Measurements from ENCODE around the gene RGS6.

The RGS6 gene

GRCh38 chr14:72595152-72595862 lies 663.1 kb downstream of the RGS6 start:
- Histone ChIP-seq H3K9me3 (ENCODE audit: control insufficient read depth in 2 of 2, low read length in 2 of 2) (no peaks in the 10 kb centered on the region), H3K4me1 (ENCODE audit: control insufficient read depth, insufficient read depth, low read length) (no peaks in the 10 kb centered on the region), H3K4me3 (ENCODE audit: low read length in 2 of 2) (no peak overlapping the region), H3K27ac (ENCODE audit: low read length) (no peak overlapping the region), H3K27me3 (ENCODE audit: control insufficient read depth in 1 of 2, insufficient read depth in 2 of 2, low read length in 2 of 2) (no peaks in the 10 kb centered on the region), H3K9ac (ENCODE audit: low read length in 2 of 2) (no peak overlapping the region), H3K36me3 (ENCODE audit: control insufficient read depth in 2 of 2, insufficient read depth in 2 of 2, low read length in 2 of 2) (no peaks in the 10 kb centered on the region)

- H3K4me3 ChIP-seq (ENCODE audit: low read length in 2 of 2): no peak overlapping the region
- H3K27ac ChIP-seq (ENCODE audit: low read length): no peak overlapping the region
- H3K27me3 ChIP-seq (ENCODE audit: control insufficient read depth in 1 of 2, insufficient read depth in 2 of 2, low read length in 2 of 2): no peaks in the 10 kb centered on the region
- no peaks in the 10 kb centered on the region for H3K36me3 ChIP-seq (ENCODE audit: control insufficient read depth in 2 of 2, insufficient read depth in 2 of 2, low read length in 2 of 2)
- H3K9me3 ChIP-seq (ENCODE audit: control insufficient read depth in 2 of 2, low read length in 2 of 2): no peaks in the 10 kb centered on the region
- H3K9ac ChIP-seq (ENCODE audit: low read length in 2 of 2): no peak overlapping the region
- no peaks in the 10 kb centered on the region for H3K4me1 ChIP-seq (ENCODE audit: control insufficient read depth, insufficient read depth, low read length)
Measured at GRCh38 chr14:72597252-72598233, 665.3 kb downstream of the RGS6 start.

- H3K9ac ChIP-seq (ENCODE audit: low read length in 2 of 2): no peak overlapping the region
- no peaks in the 10 kb centered on the region for H3K36me3 ChIP-seq (ENCODE audit: control insufficient read depth in 2 of 2, insufficient read depth in 2 of 2, low read length in 2 of 2)
- no peak overlapping the region for H3K4me3 ChIP-seq (ENCODE audit: low read length in 2 of 2)
- no peaks in the 10 kb centered on the region for H3K4me1 ChIP-seq (ENCODE audit: control insufficient read depth, insufficient read depth, low read length)
- no peaks in the 10 kb centered on the region for H3K9me3 ChIP-seq (ENCODE audit: control insufficient read depth in 2 of 2, low read length in 2 of 2)
- H3K27ac ChIP-seq (ENCODE audit: low read length): no peak overlapping the region
- H3K27me3 ChIP-seq (ENCODE audit: control insufficient read depth in 1 of 2, insufficient read depth in 2 of 2, low read length in 2 of 2): no peaks in the 10 kb centered on the region
Measured at GRCh38 chr14:72598306-72598705, 666.1 kb downstream of the RGS6 start.

- H3K36me3 ChIP-seq (ENCODE audit: control insufficient read depth in 2 of 2, insufficient read depth in 2 of 2, low read length in 2 of 2): no peaks in the 10 kb centered on the region
- H3K9me3 ChIP-seq (ENCODE audit: control insufficient read depth in 2 of 2, low read length in 2 of 2): no peaks in the 10 kb centered on the region
- no peaks in the 10 kb centered on the region for H3K27me3 ChIP-seq (ENCODE audit: control insufficient read depth in 1 of 2, insufficient read depth in 2 of 2, low read length in 2 of 2)
- no peaks in the 10 kb centered on the region for H3K4me1 ChIP-seq (ENCODE audit: control insufficient read depth, insufficient read depth, low read length)
- H3K27ac ChIP-seq (ENCODE audit: low read length): no peak overlapping the region
- H3K9ac ChIP-seq (ENCODE audit: low read length in 2 of 2): no peak overlapping the region
- H3K4me3 ChIP-seq (ENCODE audit: low read length in 2 of 2): no peak overlapping the region
Measured at GRCh38 chr14:72599579-72600470, 667.6 kb downstream of the RGS6 start.

GRCh38 chr14:72600551-72601330 lies 668.5 kb downstream of the RGS6 start:
- no peaks in the 10 kb centered on the region for H3K4me1 ChIP-seq (ENCODE audit: control insufficient read depth, insufficient read depth, low read length)

GRCh38 chr14:72603639-72604038 lies 671.4 kb downstream of the RGS6 start:
- no peaks in the 10 kb centered on the region for H3K36me3 ChIP-seq (ENCODE audit: control insufficient read depth in 2 of 2, insufficient read depth in 2 of 2, low read length in 2 of 2)

More at GRCh38 chr14:72600551-72601330, 668.5 kb downstream of the RGS6 start:
- no peak overlapping the region for H3K9ac ChIP-seq (ENCODE audit: low read length in 2 of 2)
- no peak overlapping the region for H3K27ac ChIP-seq (ENCODE audit: low read length)
- H3K27me3 ChIP-seq (ENCODE audit: control insufficient read depth in 1 of 2, insufficient read depth in 2 of 2, low read length in 2 of 2): peaks cover 0 to 3% of the 10 kb centered on the region in 2 donors
- H3K4me3 ChIP-seq (ENCODE audit: low read length in 2 of 2): no peak overlapping the region
- no peaks in the 10 kb centered on the region for H3K9me3 ChIP-seq (ENCODE audit: control insufficient read depth in 2 of 2, low read length in 2 of 2)
- H3K36me3 ChIP-seq (ENCODE audit: control insufficient read depth in 2 of 2, insufficient read depth in 2 of 2, low read length in 2 of 2): no peaks in the 10 kb centered on the region

GRCh38 chr14:72604133-72604532 lies 671.9 kb downstream of the RGS6 start:
- Histone ChIP-seq H3K27me3 (ENCODE audit: control insufficient read depth in 1 of 2, insufficient read depth in 2 of 2, low read length in 2 of 2) (peaks cover 0 to 3% of the 10 kb centered on the region in 2 donors), H3K36me3 (ENCODE audit: control insufficient read depth in 2 of 2, insufficient read depth in 2 of 2, low read length in 2 of 2) (no peaks in the 10 kb centered on the region), H3K9ac (ENCODE audit: low read length in 2 of 2) (no peak overlapping the region), H3K9me3 (ENCODE audit: control insufficient read depth in 2 of 2, low read length in 2 of 2) (no peaks in the 10 kb centered on the region), H3K27ac (ENCODE audit: low read length) (no peak overlapping the region), H3K4me3 (ENCODE audit: low read length in 2 of 2) (no peak overlapping the region), H3K4me1 (ENCODE audit: control insufficient read depth, insufficient read depth, low read length) (no peaks in the 10 kb centered on the region)

More at GRCh38 chr14:72603639-72604038, 671.4 kb downstream of the RGS6 start:
- Histone ChIP-seq H3K27me3 (ENCODE audit: control insufficient read depth in 1 of 2, insufficient read depth in 2 of 2, low read length in 2 of 2) (peaks cover 0 to 3% of the 10 kb centered on the region in 2 donors), H3K27ac (ENCODE audit: low read length) (no peak overlapping the region), H3K4me3 (ENCODE audit: low read length in 2 of 2) (no peak overlapping the region), H3K9ac (ENCODE audit: low read length in 2 of 2) (no peak overlapping the region), H3K4me1 (ENCODE audit: control insufficient read depth, insufficient read depth, low read length) (no peaks in the 10 kb centered on the region), H3K9me3 (ENCODE audit: control insufficient read depth in 2 of 2, low read length in 2 of 2) (no peaks in the 10 kb centered on the region)

GRCh38 chr14:72605096-72605920 lies 673.1 kb downstream of the RGS6 start:
- no peak overlapping the region for H3K9ac ChIP-seq (ENCODE audit: low read length in 2 of 2)
- H3K27ac ChIP-seq (ENCODE audit: low read length): no peak overlapping the region
- H3K9me3 ChIP-seq (ENCODE audit: control insufficient read depth in 2 of 2, low read length in 2 of 2): no peaks in the 10 kb centered on the region

GRCh38 chr14:72605921-72606220 lies 673.6 kb downstream of the RGS6 start:
- H3K27ac ChIP-seq (ENCODE audit: low read length): no peak overlapping the region
- H3K4me1 ChIP-seq (ENCODE audit: control insufficient read depth, insufficient read depth, low read length): no peaks in the 10 kb centered on the region
- H3K36me3 ChIP-seq (ENCODE audit: control insufficient read depth in 2 of 2, insufficient read depth in 2 of 2, low read length in 2 of 2): no peaks in the 10 kb centered on the region
- no peak overlapping the region for H3K4me3 ChIP-seq (ENCODE audit: low read length in 2 of 2)
- no peak overlapping the region for H3K9ac ChIP-seq (ENCODE audit: low read length in 2 of 2)
- no peaks in the 10 kb centered on the region for H3K9me3 ChIP-seq (ENCODE audit: control insufficient read depth in 2 of 2, low read length in 2 of 2)
- H3K27me3 ChIP-seq (ENCODE audit: control insufficient read depth in 1 of 2, insufficient read depth in 2 of 2, low read length in 2 of 2): peaks cover 0 to 3% of the 10 kb centered on the region in 2 donors

More at GRCh38 chr14:72605096-72605920, 673.1 kb downstream of the RGS6 start:
- Histone ChIP-seq H3K4me1 (ENCODE audit: control insufficient read depth, insufficient read depth, low read length) (no peaks in the 10 kb centered on the region), H3K36me3 (ENCODE audit: control insufficient read depth in 2 of 2, insufficient read depth in 2 of 2, low read length in 2 of 2) (no peaks in the 10 kb centered on the region), H3K27me3 (ENCODE audit: control insufficient read depth in 1 of 2, insufficient read depth in 2 of 2, low read length in 2 of 2) (peaks cover 0 to 3% of the 10 kb centered on the region in 2 donors), H3K4me3 (ENCODE audit: low read length in 2 of 2) (no peak overlapping the region)

Measured in stomach smooth muscle (tissue), 2 donors.